NCI-H1417 (cell line): ENCODE results near the gene ADAM10.

Experiments used
- DNase-seq, 3 experiments: peaks; one replicate each; lab custom pipeline; 2025; lab: John Stamatoyannopoulos, UW

The ADAM10 gene

DNA sequence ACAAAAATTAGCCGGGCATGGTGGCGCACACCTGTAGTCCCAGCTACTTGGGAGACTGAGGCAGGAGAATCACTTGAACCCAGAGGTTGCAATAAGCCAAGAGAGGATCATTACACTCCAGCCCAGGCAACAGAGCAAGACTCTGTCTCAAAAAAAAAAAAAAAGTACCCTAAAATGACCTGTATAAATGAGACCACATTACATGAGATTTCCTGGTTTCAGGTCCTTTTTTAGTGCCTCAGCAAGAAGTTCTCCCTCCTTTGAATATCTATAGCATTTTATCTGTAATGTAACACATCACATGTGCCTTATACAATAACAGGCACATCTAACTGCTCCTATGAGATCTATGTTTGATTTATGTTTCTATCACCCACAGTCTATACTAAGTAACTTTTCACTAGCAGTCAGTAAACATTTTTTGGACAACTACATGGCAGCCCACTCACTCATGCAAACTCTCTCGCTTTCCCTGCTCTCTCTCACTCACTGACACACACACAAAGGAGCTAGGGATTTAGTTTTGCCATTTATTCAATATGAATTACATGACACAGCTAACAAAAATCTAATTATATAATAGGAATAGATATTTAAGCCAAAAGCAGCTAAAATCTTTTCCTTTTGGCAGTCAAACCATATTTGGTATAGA is 34.1 kb downstream of the ADAM10 start:
- DNase-seq: no peak

DNA sequence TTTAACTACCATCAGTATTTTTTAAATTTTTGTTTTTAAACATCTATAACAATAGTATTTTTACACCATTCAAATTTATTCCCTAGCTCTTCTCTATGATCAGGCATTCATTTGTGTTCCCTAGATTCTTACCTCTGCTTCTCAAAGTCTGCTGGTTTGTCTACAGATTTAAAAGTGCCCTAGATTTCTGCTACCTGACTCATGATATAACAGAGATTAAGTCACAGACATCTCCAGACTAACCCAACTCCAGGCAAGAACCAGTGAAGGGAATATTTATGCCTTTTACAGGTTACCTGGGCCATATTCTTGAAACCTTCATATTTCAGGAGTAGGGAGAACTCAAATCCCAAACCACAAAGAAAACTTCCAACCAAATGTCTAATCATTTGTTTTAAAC is 38.8 kb downstream of the ADAM10 start:
- DNase-seq: no peak

DNA sequence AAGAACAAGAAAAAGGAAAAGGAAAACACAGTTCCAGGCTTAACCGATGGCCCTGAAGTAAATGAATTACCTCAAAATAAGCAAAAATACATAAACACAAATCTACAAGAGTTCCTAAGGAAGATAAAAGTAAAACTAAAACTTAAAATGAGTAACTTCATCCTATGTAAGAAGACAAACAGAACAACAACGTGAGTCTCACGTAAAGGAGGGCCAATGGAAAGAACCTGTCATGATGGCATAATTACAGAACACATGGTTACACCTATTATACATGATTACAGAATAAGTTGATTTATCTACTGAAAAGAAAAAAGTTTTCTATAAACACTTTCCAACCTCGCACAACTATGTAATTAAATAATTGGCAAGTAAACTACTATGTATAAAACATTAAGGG is 42.1 kb downstream of the ADAM10 start:
- DNase-seq: no peak

DNA sequence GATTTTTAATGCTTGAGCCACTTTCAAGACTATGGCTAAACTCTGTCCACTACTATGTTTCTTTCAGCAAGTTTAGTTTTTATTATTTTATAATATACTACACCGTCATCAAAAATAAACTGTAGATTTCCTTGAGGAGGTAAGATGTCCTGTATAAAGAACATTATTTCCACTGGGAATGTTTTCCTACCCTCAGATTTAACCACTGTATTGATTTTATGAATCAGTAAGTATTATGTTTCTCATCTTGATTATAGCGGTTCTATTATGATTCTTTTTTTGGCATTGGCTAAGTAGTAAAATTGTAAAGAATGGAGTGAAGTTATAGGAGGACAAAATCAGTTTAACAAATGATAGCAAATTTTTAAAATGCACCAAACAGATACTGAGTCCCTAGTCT is 44.4 kb downstream of the ADAM10 start:
- DNase-seq: no peak

DNA sequence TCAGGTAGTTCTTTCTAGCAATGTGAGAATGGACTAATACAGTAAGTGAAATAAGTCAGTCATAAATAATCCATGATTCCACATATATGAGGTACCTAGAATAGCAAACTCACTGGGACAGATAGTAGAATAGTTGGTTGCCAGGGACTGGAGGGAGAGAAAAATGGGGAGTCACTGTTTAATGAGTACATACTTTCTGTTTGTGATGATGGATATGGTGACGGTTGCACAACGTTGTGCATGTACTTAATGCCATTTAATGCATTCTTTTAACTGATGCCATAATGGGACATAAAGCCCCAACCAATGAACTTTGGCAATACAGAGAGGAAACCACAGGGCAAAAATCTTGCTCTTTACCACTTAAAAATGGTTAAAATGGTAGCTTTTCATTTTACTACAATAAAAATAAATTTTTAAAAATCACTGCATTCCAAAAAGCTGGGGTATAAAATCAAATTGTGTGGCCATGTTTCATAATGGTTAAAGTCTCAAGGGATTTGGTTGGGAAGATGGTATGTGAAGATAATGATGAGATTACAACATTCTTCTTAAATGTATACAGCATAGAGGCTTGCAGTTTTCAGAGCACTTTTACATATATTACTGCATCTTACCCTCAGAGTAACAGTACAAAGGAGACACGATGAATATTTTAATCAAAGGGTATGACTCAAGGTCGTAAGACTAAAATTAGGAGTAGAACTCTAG is 45.2 kb downstream of the ADAM10 start:
- no peak for DNase-seq

DNA sequence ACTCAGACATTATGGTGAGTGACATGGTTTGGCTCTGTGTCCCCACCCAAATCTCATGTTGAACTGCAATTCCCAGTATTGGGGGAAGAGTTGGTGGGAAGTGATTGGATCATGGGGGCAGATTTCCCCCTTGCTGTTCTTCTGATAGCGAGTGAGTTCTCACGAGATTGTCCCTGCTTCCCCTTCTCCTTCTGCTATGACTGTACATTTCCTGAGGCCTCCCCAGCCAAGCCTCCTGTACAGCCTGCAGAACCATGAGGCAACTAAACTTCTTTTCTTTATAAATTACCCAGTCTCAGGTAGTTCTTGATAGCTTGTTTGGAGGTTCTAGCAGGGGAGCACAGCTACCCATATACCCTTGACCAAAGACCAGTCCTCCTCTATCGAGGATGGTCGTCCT is 45.9 kb downstream of the ADAM10 start:
- no peak for DNase-seq

DNA sequence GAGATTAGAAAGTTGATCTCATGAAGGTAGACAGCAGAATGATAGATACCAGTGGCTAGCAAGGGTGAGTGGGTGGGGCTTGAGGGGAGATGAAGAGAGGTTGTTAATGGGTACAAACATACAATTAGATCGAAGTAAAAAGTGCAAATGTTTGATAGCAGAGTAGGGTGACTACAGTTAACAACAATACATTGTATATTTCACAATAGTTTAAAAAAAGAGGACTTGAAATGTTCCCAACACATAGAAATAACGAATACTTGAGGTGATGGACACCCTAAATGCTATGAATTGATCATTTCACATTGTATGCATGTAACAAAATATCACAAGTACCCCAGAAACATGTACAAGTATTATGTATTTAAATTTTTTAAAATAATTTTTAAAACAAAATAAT is 47.3 kb downstream of the ADAM10 start:
- no peak for DNase-seq

DNA sequence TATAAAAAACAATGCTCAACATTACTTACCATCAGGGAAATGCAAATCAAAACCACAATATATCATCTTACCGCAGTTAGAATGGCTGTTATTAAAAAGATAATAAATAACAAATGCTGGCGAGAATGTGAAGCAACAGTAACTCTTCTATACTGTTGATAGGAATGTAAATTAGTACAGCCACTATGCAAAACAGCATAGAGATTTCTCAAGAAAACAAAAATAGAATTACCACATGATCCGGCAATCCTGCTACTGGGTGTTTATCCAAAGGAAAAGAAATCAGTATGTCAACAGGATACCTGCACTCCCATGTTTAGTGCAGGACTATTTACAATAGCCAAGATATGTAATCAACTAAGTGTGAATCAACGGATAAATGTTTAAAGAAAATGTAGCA is 48.1 kb downstream of the ADAM10 start:
- no peak for DNase-seq

DNA sequence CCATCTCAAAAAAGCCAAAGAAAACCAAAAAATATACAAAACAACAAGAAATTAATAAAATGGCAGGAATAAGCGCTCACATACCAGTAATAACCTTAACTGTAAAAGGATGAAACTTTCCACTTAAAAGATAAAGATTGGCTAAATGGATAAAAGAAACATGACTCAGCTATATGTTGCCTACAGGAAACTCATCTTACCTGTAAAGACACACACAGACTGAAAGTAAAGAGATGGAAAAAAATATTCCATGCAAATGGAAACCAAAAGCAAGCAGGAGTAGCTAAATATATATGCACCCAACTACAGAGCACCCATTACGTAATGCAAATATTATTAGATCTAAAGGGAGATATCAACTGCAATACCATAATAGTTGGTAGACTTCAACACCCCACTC is 49.7 kb downstream of the ADAM10 start:
- no peak for DNase-seq

DNA sequence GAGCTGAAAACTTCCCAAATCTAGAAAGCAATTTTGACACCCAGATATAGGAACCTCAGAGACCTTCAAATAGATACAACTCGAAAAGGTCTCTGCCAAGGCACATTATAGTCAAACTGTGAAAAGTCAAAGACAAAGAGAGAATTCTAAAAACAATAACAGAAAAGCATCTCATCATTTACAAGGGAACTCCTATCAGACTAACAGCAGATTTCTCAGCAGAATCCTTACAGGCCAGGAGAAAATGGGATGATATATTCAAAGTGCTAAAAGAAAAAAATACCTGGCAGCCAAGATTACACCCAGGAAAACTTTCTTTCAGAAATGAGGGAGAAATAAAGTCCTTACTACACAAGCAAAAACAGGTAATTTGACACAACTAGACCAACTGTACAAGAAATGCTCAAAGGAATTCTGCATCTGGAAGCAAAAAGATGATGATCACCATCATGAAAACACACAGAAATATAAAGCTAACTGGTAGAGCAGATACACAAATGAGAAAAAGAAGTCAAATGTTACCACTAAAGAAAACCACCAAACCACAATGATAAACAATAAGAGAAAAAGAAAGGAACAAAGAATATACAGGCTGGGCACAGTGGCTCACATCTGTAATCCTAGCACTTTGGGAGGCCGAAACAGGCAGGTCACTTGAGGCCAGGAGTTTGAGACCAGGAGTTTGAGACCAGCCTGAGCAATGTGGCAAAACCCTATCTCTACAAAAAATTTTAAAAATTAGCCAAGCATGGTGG is 50.4 kb downstream of the ADAM10 start:
- DNase-seq: no peak

DNA sequence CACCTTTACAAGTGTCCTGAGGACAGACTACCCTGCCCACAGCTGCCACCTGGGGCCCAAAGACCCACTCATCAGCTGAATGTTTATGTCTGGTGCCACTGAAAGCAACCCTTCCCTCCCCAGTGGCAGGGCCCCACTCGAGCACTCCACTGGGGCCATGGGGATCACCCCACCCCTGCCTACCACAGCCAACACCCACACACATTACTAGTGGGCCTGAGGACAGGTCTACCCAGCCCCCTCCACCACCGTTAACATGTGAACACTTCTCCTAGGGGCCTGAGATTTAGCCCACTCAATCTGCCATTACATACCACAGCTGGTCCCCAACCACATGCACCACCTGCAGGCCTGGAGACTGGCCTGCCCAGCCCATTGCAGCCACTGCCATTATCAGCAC is 52.3 kb downstream of the ADAM10 start:
- no peak for DNase-seq

DNA sequence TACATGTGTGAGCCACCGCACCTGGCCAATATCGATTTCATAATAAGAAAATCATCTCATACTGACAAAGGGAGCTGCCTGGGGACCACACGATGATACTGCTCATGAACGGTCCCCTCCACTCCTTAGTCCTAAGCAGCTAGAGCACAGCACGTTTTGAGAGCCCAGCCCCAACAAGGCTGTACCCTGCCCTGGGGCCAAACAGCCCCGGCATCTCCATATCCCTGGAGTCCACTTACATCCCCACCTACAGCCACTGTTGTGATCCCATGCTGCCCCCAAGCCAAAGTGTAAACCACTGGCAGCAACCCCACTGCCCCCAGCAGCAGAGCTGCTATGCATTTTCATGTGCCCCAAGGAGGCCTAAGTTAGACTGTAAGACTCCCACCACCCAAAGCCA is 52.8 kb downstream of the ADAM10 start:
- no peak for DNase-seq

DNA sequence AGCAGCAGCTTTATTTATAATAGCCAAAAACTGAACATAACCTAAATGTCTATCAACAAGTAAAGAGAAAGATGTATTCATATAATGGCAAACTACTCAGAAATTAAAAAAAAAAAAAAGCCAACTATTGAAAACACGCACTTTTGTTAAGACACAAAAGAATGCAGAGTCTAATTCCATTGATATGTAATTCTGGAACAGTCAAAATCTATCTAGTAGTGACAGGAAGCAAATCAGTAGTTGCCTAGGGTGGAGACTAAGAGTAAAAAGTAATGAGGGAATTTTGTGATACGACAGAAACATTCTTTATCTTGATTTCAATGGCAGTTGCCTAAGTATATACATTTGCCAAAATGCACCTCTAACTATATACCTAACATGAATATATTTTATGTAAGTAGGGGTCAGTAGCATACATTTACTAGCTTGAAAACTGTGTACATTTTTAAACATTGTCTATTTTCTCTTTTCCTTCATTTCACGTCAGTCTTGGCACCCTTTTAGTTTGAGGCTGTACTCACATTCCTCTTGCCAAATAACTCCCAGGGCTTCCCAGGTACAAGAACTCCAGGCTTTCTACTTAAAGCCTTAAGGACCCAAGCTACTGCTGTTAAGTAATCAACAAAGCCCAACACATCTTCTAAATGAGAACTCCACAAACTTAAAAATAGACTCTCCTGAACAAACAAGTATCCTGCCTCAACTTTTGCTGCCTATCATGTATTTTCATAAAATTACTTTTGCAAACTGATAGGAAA is 54.7 kb downstream of the ADAM10 start:
- no peak for DNase-seq

DNA sequence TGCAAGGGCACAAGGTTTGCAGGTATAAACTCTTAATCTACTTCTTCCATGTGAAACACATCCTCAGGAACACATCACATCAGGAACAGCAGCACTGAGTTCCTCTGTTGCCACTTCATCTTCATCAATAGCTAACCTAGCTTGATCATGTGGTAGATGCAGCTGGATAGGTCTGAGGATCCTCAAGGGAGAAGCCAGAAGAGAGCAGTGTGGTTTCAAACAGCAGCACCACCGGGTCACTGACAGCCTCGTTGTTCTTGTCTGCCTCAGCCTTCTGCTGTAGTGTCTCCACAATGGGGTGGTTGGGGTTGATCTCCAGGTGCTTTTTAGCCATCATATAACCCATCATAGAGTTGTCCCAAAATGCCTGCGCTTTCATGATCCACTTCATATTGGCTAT is 58.8 kb downstream of the ADAM10 start:
- DNase-seq: no peak

DNA sequence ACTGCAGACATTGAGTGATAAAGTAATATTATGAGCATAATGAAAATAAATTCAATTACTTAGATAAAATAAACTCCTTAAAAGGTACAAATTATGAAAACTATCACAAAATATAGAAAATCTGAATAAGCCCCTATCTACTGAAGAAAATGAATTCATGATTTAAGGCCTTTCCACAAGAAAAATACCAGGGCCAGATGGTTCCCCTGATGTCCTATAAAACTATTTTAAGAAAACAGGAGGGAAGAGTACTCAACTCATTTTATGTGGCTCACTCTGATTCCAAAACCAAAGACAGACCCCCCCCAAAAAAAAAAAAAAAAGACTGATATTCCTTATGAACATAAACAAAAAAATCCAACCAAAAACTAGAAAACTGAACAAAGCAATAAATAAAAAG is 59.9 kb downstream of the ADAM10 start:
- no peak for DNase-seq

DNA sequence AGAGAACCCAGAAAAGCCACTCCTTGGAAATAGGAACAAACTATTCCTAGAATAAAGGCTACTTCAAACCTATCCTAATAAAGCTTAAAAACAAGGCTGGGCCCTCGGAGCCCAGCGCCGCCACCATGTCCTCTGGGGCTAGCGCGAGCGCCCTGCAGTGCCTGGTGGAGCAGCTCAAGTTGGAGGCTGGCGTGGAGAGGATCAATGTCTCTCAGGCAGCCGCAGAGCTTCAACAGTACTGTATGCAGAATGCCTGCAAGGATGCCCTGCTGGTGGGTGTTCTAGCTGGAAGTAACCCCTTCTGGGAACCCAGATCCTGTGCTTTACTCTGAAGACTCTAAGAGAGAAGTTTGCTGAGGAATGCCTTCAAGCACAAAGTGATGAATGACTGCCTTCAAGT is 63.2 kb downstream of the ADAM10 start:
- DNase-seq: no peak

DNA sequence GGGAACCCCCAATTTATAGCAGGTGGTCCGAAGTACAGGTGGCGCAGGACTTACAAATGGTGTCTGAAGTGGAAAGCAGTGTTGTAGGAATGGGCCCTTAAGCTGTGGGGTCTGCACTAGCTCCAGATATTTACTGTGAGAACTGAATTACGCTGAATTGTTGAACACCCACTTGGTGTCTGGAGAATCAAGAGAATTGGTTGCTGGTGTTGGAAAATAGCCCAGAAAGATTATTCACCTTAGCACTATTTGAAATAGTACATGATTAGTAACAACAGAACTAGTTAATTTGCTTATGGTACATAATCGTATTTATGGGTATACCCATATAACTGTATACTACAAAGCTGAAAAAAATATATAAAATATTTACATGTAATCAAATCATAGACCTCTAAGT is 64.8 kb downstream of the ADAM10 start:
- DNase-seq: no peak

DNA sequence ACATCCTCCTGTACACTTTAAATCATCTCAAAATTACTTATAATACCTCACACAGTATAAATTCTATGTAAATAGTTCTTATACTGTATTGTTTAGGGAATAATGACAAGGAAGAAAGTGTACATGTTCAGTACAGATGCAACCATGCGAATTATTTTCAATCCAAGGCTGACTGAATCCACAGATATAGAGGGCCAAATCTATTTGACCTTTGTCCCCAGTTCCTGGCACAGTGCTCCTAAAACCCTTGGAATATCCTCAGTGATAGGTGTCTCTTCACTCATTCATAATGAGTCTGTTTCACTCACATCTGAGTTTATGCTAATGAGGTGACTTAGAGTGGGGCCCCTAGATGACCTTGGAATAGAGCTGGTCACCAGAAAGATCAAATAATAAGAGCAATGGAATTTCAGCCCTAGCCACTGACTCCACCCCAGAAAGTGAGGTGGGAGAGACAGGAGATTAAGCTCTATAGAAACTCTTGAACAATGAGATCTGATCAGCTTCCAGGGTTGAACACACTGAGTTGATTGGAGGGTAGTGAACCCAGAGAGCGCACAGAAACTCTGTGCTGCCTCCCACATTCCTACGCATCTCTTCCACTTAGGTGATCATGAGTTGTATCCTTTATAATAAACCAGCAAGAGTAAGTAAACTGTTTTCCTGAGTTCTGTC is 65.3 kb downstream of the ADAM10 start:
- no peak for DNase-seq

DNA sequence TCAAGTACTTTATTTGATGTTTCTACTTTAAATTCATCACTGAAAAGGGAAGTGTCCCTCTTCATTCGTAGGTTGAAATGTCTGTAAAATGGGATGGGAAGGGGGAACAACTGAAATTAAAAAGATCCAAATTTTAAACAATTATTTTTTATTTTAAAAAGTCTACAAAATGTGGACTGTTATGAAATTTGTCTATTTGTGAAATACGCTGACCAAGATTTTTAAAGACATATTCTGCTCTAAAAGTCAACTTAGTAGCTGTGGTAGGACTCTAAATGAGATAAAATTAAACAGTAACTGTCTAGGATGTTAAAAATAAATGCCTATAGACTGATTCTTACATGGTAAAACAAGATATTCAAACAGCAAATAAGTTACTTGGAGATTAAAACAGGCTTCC is 67.3 kb downstream of the ADAM10 start:
- DNase-seq: no peak

DNA sequence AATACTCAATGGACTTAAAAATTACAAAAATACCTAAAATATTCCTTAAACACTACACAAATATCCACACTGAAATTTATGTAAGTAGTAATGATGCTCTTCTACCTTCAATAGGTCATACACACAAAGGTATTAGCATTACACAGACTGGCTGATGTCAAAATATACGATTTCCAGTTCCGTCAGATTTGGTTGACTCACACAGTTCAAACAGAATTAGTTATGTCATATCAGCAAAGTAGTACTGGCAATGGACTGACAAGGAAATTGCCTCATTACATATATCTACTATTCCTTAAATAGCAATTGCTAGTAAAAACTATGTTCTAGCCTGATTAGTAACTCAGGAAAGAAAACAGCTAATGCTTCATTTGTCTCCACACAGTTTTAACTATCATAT is 70.8 kb downstream of the ADAM10 start:
- DNase-seq: no peak

DNA sequence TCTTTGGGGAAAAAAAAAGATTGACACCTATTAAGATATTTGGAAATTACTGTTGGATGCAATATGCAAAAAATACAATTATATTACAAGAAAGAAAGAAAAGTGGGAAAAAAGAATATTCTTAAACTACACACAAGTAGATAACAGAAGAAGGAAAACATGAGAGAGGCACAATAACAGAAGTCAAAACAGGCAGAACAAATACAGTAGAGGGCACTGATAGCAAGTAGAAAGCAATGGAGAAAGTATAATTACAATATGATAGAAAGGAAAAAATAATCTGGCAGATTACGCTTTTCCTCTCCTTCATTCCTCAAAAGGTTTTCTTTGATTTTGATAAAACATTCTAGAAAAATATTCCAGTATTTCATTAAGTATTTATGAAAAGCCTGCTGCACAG is 72.1 kb downstream of the ADAM10 start:
- no peak for DNase-seq

DNA sequence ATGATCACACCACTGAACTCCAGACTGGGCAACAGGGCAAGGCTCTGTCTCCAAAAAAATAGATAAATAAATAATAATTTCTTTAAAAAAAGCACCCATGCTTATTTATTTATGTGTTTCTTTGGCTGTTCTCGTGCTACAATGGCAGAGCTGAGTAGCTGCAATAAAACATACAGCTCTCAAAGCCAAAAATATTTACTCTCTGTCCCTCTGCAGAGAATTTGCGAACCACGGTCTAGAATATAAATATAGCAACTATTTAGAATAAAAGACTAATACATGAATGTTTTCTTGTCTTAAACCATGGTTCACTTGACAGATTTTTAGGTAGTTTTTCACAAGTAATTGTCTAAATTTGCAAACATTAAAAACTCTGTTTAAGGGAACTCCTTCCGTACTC is 72.7 kb downstream of the ADAM10 start:
- no peak for DNase-seq
